Ascending aorta (tissue), 2 donors: ENCODE measurements around the gene NBAS. TPM values are rescaled to one million over a fixed set of nuclear protein-coding genes. Genes with fewer than 3 reads are reported as not detected.
A peak's percentile ranks its signal among the peaks of the same experiment; 100 is the strongest.

Experiments used
- DNase-seq, 2 donors: peaks; one replicate each; pipeline ENCODE4 v3.0.0-alpha.2; 2019; ENCODE audit warnings: low spot score in 2 of 2
- H3K27ac ChIP-seq, 2 donors: fragments of 200-600 bp; sonication (generic); one replicate each; pipeline ENCODE4 v1.5.1; 2016 to 2017; ENCODE audit warnings: mild to moderate bottlenecking in 1 of 2
- H3K27me3 ChIP-seq: fragments of 200-600 bp; sonication (generic); one replicate; pipeline ENCODE4 v1.5.1; 2017
- H3K36me3 ChIP-seq, 2 donors: fragments of 200-600 bp; sonication (generic); one replicate each; pipeline ENCODE4 v1.5.1; 2016
- H3K4me1 ChIP-seq, 2 donors: fragments of 200-600 bp; sonication (generic); one replicate each; pipeline ENCODE4 v1.5.1; 2016 to 2017; ENCODE audit warnings: mild to moderate bottlenecking in 1 of 2
- H3K4me3 ChIP-seq, 2 donors: fragments of 200-600 bp; sonication (generic); one replicate each; pipeline ENCODE4 v1.5.1; 2016 to 2017; ENCODE audit warnings: mild to moderate bottlenecking in 1 of 2
- H3K9me3 ChIP-seq, 2 donors: fragments of 200-600 bp; sonication (generic); one replicate each; pipeline ENCODE4 v1.5.1; 2016
- intact Hi-C: fragments of 100-400 bp; cut with DNase I; formaldehyde crosslinking; loops from one replicate; pipeline ENCODE4 v1.15.1; 2023
- total RNA-seq: library from RNA; depleted of rRNA; stranded (reverse); fragments of >200 nt; gene quantifications from one replicate; pipeline ENCODE4 v1.1.0, GENCODE V29; 2016
- TF ChIP-seq, protein P1 (sequence below), 3 experiments: fragments of 200-600 bp in 2 of 3; fragments of 450-650 bp in 1 of 3; sonication (generic) in 2 of 3; IDR thresholded peaks; one replicate each; pipeline ENCODE4 v1.5.1; 2016 to 2019; ENCODE audit warnings: antibody characterized with exemption in 3 of 3, mild to moderate bottlenecking in 1 of 3, moderate library complexity in 1 of 3

NBAS gene
- total RNA-seq, 1 donor from 2014 or later, result 37.1 TPM

DNA sequence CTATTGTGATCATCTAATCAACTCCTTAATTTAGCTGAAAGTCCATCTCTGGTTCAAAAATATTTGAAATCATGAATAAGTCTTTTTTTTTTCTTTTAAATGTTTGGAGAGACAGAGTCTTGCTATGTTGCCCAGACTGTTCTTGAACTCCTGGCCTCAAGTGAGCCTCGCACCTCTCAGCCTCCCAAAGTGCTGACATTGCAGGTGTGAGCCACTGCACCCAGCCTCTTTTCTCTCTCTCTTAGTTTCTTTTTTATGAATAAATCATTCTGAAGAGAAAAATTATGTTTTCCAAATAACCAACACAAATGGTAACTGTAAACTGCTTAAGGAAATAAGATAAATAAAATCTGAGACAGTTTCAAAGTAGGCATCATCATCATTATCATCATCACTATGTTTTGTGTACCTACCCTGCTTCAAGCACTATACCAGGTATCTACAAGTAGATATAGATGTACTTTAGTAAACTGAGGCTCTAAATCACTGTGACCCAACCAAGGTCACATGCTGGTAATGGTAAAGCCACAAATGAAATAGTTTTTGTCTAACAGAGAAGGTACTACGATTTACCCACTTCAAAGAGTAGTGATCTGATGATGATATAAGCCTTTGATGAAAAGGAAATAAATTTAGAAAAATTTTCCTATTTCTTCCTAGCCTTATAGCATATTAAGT lies 5.0 kb upstream of the NBAS start:
- Histone ChIP-seq H3K4me3 (no peak overlapping the region), H3K36me3 (no peaks in the 10 kb centered on the region), H3K4me1 (no peaks in the 10 kb centered on the region), H3K27me3 (no peaks in the 10 kb centered on the region), H3K27ac (no peak overlapping the region), H3K9me3 (no peaks in the 10 kb centered on the region)
- intact Hi-C loops, result no loop called here
- TF ChIP-seq, protein P1, sequence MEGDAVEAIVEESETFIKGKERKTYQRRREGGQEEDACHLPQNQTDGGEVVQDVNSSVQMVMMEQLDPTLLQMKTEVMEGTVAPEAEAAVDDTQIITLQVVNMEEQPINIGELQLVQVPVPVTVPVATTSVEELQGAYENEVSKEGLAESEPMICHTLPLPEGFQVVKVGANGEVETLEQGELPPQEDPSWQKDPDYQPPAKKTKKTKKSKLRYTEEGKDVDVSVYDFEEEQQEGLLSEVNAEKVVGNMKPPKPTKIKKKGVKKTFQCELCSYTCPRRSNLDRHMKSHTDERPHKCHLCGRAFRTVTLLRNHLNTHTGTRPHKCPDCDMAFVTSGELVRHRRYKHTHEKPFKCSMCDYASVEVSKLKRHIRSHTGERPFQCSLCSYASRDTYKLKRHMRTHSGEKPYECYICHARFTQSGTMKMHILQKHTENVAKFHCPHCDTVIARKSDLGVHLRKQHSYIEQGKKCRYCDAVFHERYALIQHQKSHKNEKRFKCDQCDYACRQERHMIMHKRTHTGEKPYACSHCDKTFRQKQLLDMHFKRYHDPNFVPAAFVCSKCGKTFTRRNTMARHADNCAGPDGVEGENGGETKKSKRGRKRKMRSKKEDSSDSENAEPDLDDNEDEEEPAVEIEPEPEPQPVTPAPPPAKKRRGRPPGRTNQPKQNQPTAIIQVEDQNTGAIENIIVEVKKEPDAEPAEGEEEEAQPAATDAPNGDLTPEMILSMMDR (IDR thresholded peaks at IDR 0.05), result no peak
- DNase-seq, result no peak

DNA sequence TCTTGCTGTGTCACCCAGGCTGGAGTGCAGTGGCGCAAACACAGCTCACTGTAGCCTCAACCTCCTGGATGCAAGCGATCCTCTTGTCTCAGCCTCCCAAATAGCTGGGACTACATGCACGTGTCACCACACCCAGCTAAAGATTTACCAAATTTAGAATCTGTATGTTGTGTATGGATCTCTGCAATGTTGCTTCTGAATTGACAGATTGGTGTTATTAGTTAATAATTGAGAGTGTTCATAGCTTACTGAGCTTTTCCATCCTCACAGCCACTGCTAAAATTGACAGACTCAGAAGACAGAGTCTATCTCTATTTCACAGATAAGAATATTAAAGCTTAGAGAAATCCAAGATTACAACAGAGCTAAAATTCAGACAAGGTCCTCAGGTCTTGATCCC lies 4.3 kb upstream of the NBAS start:
- Histone ChIP-seq H3K36me3 (no peaks in the 10 kb centered on the region), H3K4me3 (no peak overlapping the region), H3K9me3 (no peaks in the 10 kb centered on the region), H3K27me3 (no peaks in the 10 kb centered on the region), H3K27ac (no peak overlapping the region), H3K4me1 (no peaks in the 10 kb centered on the region)
- DNase-seq, result no peak
- intact Hi-C loops, result no loop called here
- TF ChIP-seq, protein P1 (IDR thresholded peaks at IDR 0.05), result no peak

DNA sequence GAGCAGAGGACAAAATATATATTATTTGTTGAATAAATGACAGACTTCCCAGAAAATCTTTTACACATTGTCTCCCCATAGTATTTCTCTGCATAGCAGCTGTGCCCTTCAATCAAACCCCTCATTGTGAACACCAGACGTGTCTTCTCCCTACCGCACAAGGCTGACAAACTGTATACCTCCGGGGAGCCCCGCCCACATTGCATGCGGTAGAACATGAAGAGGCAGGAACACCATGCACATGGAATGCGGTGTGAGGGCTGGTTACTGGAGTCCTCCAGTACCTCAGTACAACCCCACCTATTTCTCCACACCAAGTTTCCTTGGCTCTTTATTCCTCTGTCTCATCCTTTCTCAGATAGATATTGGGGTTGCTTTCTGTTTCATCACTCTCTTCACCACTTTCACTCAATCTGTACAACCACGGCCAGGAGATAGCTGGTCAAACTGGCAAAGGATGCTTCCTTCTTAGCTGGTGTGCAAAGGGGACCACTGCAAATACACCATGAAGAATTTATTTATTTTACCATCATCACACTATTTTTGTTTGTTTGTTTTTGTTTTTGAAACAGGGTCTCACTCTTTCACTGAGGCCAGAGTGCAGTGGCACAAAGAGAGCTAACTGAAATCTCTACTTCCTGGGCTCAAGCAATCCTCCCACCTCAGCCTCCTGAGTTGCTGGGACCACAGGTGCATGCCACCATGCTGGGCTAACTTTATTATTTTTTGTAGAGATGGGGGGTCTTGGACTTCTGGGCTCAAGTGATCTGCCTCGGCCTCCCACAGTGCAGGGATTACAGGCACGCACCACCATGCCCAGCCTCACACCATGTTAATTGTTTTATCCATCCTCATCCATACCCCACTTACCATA lies 2.3 kb upstream of the NBAS start:
- intact Hi-C loops, result no loop called here

DNA sequence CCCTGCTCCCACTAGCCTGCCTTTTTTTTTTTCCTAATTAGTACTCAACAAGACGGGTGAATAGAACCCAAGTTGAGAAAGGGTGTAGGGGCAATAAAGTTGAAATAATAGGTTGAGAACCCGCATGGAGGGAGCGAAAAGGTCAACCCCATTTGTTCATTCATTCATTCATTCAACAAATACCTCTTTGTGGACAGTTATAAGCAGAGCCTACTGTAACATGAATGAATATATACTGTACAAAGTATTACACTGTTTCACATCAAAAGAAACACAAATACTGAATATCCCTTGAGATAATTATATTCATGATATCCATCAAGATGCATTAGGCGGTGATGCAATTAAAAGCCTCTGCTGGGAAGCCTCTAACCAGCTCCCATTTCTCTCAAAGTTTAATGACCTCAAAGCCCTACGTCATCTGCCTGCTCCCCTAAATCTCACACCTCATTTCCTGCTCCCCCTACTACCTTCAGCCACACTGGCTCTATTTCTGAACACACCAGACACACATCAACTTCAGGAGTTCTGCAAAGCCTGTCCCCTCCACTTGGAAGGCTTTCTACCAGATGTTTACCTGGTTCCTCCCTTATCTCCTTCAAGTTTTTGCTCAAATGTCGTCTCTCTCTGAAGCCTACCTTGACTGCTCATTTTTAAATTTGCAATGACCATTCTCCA lies 1.4 kb upstream of the NBAS start:
- intact Hi-C loops, result no loop called here
- no peak overlapping the region for H3K27ac ChIP-seq
- DNase-seq, result no peak
- no peaks in the 10 kb centered on the region for H3K27me3 ChIP-seq
- TF ChIP-seq, protein P1 (IDR thresholded peaks at IDR 0.05), result no peak
- H3K36me3 ChIP-seq, result no peaks in the 10 kb centered on the region
- H3K4me1 ChIP-seq, result no peaks in the 10 kb centered on the region
- H3K4me3 ChIP-seq, result peak overlapping the region in 1 of 2 donors; percentile 78
- H3K9me3 ChIP-seq, result no peaks in the 10 kb centered on the region

More for the DNA sequence above, 2.3 kb upstream of the NBAS start:
- TF ChIP-seq, protein P1 (IDR thresholded peaks at IDR 0.05), result no peak
- H3K4me3 ChIP-seq, result no peak overlapping the region
- H3K4me1 ChIP-seq, result no peaks in the 10 kb centered on the region
- no peaks in the 10 kb centered on the region for H3K36me3 ChIP-seq
- no peak overlapping the region for H3K27ac ChIP-seq
- H3K27me3 ChIP-seq, result no peaks in the 10 kb centered on the region
- no peaks in the 10 kb centered on the region for H3K9me3 ChIP-seq
- no peak for DNase-seq

DNA sequence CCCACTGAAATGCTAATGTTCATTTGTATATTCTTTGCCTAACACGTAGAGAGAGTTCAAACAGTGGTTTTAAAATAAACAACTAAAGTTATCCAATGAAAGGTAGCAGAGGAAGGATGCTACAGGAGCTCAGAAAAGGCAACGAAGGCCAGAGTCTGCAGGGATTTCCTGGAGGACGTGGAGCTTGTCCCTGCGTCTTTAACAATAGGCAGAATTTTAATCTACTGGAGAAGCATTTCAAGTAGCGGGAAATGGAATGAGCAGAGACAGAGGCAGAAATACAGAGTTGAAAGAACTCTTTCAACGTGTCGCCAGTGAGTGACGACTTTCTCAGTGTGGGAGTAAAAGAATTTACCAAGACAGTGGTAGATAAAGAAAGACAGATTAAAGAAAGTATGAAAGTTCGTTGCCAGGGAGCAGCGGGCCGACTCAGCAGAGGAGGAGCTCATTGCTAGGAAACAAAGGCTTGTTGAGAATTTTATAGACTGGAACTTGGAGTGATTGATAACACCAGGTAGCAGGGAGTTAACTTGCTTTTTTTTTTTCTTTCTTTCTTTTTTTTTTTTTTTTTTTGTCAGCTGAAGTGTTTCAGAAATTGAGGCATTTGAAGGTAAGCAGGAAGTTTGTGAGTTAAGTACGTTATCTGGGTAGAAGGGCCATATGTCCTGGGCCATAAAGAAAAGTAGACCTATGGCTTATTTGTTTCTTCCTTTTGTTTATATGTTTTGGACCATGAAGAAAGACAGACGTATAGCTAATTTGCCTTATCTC lies 625 bp upstream of the NBAS start:
- peak overlapping the region; percentile 66 to 72 for H3K27ac ChIP-seq
- no peaks in the 10 kb centered on the region for H3K9me3 ChIP-seq
- H3K4me3 ChIP-seq, result peak overlapping the region; percentile 62 to 78
- TF ChIP-seq, protein P1 (IDR thresholded peaks at IDR 0.05), result no peak
- DNase-seq, result no peak
- no peaks in the 10 kb centered on the region for H3K27me3 ChIP-seq
- intact Hi-C loops, result loop anchor here (1.0 kb wide), 1 partner anchor 30 kb away; the partner anchor contains the start of gene DDX1
- no peaks in the 10 kb centered on the region for H3K4me1 ChIP-seq
- no peaks in the 10 kb centered on the region for H3K36me3 ChIP-seq
